Ammon's horn (tissue), 1 donor: ENCODE data around the gene CALHM2.

Experiments
- DNase-seq: peaks from one replicate; pipeline ENCODE4 v3.0.0-alpha.2; 2016; ENCODE audit warnings: low spot score

CALHM2 gene

GRCh38 chr10:103416436-103417147, 35.6 kb downstream of the CALHM2 start:
- DNase-seq, result peak; percentile 81

- DNase-seq, result no peak
These were observed 36.6 kb downstream of the CALHM2 start for GRCh38 chr10:103415581-103415980.

DNA sequence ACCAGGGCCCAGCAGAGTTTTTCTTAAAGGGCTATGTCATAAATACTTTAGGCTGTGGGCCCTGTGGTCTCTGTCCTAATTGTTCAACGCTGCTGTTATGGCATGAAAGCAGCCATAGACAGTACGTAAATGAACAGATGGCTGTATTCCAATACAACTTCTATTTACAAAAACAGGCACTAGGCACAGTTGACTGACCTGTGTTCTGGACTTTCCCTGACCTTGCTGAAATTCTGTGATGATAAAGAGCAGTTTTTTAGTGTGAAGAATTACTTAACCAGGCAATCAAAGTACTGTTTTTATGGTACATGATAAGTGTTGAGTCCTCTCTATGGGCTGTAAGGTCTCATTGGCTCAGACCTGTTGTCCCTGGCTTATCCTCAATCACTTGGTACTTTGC, 38.6 kb downstream of the CALHM2 start:
- DNase-seq, result no peak

GRCh38 chr10:103397191-103397825, 54.9 kb downstream of the CALHM2 start:
- DNase-seq, result no peak

DNA sequence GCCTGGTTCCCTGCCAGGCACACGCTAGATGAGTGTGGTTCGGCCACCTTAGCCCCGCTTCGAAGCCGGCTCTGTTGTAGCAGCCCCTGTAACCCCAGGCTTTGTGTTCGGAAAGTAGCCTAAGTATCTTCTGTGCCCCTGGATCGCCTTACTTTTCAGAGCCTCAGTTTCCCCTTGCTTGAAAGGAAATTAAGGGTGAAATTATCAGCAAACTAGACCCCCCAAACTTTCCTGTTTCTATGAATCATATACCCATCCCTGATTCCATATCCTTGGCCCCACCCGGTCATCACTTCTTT, 55.4 kb downstream of the CALHM2 start:
- no peak for DNase-seq
